HK-2 (cell line): ENCODE results near the gene CNGB1.

ENCODE experiments used
- DNase-seq: peaks from one replicate; pipeline ENCODE4 v3.0.0-alpha.2; 2018; ENCODE audit not compliant: unreplicated experiment

The CNGB1 gene

GRCh38 chr16:57972306-57972705, 1.4 kb upstream of the CNGB1 start:
- DNase-seq = no peak

GRCh38 chr16:57971848-57972247, 920 bp upstream of the CNGB1 start:
- no peak for DNase-seq

- no peak for DNase-seq
Measured at GRCh38 chr16:57970319-57970718, 609 bp downstream of the CNGB1 start.

DNA sequence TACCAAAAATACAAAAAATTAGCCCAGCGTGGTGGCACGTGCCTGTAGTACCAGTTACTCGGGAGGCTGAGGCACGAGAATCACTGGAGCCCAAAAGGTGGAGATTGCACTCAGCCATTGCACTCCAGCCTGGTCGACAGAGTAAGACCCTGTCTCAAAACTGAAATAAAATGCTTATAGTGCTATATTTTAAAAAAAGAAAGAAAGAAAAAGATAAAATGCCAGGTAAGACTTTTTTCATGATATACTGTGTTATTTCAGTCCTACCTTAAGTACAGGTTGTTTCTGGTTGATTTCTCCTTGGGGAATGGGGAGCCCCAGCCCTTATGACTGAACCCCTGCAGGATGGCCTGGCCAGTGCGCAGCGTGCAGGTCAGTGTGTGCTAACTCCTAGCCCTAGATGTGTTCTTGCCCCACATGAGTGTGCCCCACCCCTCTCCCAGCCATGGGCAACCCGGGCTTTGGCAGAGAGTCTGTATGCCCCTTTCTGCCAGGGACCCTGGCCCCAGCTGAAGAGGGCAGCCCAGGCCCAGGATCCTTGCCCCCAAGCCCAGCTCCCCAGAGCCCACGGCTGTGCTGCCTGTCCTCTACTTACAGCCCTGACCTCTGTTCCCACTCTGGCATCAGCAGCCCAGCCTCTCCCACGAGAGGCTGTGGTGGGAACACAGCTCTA, 1.3 kb downstream of the CNGB1 start:
- DNase-seq = no peak

- DNase-seq = no peak
Measured at GRCh38 chr16:57967916-57968315, 3.0 kb downstream of the CNGB1 start.

DNA sequence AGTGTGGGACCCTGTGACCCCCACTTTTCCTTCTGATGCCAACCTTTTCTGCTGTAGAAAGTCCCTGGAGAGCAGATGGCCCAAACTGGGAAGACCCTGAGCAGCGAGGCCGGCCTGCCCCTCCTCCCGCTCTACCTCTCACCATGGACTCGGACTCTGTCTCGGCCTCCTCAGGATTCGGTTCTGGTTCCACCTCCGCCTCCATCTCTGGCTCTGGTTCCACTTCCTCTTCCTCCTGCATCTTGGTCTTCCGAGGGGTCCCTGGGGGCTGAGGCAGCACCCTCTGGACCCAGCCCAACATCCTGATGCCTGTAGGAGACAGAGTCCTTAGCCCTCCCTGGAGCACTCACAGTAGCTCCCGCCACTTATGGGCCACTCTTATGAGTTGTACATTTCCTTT, 3.9 kb downstream of the CNGB1 start:
- no peak for DNase-seq

DNA sequence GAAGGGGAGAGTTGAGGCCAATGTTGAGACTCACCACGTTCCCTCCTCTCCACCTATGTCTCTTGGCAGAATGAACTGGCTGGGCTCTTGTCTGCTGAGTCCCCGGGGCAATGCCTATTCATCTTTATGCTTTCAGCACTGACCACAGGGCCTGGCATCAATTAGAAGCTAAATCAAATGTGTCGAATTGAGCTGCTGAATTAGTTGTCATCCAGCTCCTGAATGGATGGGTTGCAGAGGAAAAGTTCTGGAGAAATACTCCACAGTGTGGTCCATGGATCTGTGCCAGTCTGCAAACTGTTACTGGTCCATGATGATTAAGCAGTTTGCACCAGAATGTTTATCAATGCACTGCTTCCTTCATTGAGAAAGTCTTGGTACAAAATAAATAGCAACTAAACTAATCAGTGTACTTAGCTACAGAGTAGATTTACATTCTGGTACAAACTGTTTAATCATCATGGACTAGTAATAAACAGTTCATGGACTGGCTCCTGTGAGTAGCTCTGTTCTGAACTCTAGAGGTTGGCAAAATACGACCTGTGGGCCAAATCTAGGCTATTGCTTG, 4.6 kb downstream of the CNGB1 start:
- no peak for DNase-seq

DNA sequence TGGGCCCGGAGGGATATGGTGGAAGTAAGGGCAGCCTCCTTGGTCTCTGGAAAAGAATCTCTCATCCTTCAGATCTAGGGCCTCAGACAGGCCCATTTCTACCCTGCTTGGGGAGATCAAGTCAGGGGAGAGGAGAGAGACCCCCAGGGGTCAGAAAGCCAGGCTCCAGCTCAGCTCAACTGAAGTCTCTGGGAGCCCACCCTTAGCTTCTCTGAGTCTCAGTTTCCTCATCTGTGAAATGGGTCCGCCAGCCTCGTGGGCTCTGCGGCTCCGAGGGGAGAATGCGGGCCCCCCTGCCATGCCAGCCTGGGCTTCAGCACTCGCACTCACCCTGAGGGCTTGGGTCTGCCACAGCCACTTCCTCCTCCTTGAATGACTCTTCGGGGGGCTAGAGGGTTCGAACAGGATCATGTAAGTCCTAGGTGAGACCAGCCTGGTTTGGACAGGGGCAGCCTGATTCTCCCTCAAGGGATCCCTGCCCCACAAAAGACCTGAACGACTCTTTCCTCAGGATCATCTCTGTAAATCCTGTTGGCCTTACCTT, 6.7 kb downstream of the CNGB1 start:
- no peak for DNase-seq

DNA sequence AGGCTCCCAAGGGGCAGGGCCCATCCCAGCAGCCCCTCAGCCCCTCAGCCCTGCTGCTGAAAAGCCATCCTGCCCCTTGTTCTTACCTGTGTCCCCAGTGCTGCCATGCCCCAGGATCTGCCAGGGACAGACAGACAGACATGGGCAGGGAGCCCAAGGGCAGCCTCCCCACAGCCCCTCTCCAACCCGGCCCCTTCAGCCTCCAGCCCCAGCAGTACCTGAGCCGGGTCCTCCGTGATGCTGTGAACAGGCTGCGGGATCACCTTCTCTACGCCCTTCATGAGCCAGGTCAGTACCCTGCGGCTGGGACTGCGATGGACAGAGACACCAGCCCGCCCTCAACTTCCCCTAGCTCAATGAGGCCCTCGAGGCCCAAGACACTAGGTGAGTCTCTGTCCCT, 8.2 kb downstream of the CNGB1 start:
- no peak for DNase-seq

DNA sequence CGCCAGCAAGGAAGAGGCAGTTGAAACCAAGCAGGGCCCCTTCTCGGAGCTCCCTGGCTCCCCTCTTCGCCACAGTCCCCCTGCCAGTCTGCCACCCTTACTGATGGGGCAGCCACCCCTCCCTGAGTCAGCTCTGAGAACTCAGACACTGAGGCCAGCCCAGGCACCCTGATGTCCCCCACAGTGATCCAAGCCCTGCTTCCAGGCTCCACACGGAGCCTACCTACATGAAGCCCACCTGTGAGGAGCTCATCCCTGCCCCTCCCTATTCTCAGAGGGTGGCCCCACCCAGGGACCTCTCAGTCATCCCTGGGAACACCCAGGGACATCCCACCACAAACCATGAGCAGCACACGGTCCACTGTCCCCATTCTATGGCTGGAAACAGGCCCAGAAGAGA, 8.9 kb downstream of the CNGB1 start:
- no peak for DNase-seq

DNA sequence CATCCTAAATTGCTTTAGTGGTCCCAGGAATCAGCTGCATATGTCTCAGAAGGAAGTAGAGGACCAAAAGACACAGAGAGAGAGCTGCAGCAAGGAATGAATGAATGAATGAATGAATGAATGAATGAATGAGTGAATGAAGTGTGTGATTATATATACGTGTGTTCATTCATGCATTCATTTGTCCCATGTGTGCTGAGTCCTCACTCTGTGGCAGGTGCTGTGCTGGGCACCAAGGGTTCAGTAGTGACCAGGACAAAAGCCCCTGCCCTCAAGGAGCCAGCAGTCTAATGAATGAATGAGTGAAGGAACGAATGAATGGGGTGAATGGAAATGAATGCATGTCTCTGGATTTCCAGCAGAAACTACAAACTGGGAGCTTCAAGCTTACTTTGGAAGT, 9.4 kb downstream of the CNGB1 start:
- no peak for DNase-seq

GRCh38 chr16:57960826-57961472, 10.0 kb downstream of the CNGB1 start:
- DNase-seq = no peak

DNA sequence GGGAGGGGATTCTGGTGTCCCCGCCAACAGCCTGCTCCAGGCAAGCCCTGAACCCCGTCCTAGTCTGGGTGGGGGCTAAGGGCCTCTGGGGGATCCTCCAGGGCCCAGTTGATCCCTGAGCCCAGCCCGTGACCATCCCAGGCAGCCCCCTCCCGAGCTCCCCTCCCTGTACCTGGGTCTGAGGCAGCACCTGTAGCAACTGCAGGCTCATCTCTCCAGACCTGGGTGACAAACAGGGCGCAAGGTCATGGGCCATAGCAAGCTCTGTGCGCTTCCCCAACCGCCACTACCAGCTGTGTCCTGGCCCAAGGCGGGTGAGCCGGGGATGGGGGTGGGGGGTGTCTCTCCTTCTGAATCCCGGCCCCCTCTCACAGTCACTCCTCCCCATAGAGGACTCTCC, 10.6 kb downstream of the CNGB1 start:
- DNase-seq = no peak

- DNase-seq = no peak
Measured at GRCh38 chr16:57959804-57960203, 11.1 kb downstream of the CNGB1 start.

GRCh38 chr16:57959121-57959520, 11.8 kb downstream of the CNGB1 start:
- no peak for DNase-seq

DNA sequence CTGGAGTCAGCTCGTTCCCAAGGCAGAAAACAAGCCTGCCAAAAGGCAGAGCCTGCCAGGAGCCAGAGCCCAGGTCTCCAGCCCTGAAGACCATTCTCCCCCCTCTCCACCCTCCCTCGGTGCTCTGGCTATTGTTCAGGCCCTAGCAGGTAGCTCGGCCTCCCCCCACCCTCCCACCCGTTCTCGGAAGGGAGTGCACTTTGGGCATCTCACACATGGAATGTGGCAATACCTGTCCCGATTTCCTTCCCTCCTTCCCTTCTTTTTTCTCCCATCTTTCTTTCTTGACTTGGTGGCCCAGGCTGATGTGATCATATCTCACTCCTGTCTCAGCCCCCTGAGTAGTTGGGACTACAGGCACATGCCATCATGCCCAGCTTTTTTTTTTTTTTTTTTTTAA, 12.4 kb downstream of the CNGB1 start:
- no peak for DNase-seq

DNA sequence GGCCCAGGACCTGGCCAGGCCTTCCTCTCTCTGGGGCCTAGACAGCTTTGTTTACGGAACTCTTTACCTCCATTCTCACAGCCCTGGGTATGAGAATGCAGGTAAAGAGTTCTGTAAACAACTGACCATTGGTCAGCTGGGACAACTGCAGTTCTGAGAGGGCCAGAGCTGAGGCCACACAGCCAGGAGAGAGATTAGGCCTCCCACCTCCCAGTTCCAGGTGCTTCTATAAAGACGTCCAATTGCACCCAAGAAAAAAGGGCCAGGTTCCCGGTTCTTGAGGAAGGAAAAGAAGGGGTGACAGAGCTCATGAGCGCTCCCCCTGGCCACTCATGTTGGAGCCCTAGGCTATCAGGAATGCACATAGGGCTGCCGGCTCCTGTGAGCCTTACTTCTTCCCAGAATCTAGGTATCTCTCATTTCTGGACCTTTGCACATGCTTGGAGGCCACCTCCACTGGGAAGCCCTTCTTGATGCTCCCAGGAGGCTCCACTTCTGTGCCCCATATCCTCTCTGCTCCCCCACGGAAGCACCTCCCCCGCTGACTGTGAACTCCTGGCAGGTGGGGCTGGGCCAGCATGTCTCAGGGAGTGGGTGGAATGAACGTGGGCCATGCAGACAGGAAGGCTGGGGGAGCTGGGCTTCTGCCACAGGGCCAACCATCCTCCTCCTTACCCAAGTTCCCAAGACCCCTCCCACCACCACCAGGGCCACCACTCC, 13.1 kb downstream of the CNGB1 start:
- DNase-seq = no peak

DNA sequence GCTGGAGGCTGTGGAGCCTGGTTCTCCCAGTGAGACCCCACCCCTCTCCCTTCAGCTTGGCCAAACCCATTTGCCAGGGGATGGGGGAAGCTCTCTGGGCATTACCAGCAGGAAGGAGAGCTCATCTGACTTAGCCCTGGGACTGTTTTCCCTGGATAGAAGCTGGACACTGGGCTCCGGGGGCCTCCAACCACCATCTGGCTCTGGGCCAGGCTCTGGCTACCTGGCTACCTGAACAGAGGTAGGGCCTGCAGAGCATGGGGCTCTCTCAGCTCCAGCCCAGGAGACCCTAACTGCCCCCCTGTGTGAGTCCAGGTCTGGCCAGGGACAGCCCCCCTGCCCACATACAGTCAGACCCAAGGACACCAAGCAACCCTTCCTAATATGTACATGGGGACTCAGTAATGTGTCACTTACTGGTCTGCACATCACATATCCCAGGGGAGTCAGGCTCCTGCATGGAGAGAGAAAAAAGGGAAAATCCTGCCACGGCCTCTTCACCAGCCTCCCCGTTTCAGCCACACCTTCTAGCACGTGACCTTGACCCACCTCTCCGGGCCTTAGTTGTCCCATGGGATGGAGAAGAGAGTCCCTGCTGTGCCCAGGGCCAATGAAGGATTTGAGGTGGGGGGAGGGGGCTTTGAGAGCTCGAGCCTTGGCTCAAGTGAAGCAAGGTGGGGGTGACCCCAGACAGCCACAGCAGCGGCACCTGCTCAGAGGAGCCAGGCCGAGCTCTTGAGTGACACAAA, 13.8 kb downstream of the CNGB1 start:
- DNase-seq = no peak

GRCh38 chr16:57956270-57956808, 14.6 kb downstream of the CNGB1 start:
- DNase-seq = no peak

DNA sequence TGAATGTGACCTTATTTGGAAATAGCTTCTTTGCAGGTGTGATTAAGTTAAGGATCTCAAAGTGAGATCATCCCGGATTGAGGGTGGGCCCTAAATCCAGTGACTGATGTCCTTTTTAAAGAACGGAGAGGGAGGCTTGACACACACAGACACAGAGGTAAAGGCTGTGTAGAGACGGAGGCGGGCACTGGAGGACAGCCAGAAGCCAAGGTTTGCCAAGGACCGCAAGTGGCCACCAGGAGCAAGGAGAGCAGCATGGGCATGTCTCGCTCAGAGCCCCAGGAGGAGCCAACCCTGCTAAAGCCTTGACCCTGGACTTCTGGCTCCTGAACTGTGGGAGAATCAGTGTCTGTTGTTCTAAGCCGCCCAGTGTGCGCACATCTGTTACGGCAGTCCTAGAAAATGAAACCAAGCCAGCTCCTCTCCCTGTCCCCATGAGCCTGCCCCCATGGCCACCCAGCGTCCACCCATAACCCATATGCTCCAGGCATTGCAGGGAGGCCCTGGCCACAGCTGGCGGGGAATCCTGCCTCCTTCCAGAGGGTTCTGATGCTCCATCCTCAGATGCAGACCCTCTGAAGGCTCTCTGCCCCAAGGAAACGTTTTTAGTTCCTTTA, 15.2 kb downstream of the CNGB1 start:
- no peak for DNase-seq

DNA sequence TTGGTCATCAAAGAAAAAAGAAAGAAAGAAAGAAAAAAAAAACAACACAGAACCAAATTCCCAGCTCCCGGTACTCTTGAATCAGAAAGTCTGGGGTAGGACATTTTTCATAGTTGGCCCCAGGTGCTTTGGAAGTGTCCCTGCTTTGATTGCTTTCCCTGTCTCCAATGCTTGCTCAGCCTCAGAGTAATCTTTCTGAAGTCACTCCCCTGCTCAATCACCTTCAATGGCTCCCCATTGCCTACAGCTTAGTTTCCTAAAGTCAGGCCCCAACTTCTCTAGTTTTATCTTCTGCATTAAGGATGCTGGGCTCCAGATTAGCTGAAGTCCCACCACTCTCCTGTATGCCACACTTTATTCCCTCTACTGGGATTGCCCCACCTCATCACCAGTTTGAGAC, 17.1 kb downstream of the CNGB1 start:
- no peak for DNase-seq
